D721Med (cell line): ENCODE results near the gene HDAC4.

Experiments
- DNase-seq: peaks from one replicate; pipeline ENCODE4 v3.0.0; 2011; ENCODE audit warnings: low spot score; ENCODE audit not compliant: insufficient read length
- FAIRE-seq: peaks from 2 replicates; lab custom pipeline; 2011; peaks lifted over from hg19 to GRCh38; lab: Jason Lieb, UNC
- CTCF ChIP-seq: IDR thresholded peaks from 2 replicates; pipeline ENCODE4 v1.5.1; 2012; ENCODE audit warnings: mild to moderate bottlenecking, control low read depth; ENCODE audit not compliant: insufficient read depth; ENCODE audit errors: missing control alignments

HDAC4 gene

DNA sequence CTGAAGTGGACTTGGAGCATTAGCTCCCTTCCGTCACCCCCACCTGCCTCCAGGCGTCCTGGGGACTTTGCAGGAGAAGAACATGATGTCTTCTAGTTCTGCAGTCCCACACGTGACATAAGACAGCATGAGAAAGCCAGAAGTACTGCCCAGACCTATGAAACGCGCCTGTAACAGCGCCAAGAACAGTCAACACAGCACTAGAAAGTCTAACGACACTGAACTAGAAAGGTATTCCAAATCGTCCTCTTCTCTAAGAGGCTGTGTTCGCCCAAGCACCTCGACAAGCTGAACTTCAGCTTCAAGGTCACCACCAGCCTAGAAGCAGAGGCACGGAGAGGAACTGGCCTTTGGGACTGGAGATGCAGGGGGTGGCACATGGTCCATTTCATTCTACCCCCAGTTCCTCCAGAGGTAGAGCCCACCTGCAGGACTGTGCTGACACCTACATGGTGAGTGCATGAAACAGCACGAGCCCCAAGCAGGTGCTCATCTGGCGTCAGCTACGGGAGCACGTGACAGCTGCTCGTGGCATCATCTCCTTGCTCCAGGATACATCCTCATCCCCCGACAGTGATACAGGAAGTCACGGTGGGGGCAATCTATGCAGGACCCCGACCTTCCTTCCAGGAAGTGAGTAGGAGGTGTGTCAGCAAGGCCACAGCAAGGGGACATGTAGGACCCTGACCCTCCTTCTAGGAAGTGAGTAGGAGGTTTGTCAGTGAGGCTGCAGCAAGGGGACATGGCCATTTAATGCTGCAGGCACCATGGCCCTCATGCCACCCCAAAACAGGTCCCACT lies 3.7 kb downstream of the HDAC4 start:
- DNase-seq (no peak), FAIRE-seq (no peak)

DNA sequence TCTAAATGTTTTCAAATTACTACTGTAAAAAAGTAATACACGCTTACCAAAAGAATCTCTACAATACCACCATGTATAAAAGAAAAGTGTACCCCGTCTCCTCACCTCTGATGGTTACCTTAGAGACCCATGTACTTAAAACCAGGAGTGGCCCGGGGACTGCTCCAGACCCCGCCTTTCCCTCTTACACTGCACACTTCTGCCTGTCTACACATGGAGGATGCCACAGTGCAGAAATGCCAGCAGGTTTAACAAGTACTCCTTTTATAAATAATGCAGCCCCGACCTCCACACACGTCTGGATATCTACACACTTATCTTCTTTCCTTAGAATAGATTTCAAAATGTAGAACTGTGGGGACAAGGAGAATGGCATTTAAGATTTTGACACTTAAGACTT lies 5.3 kb downstream of the HDAC4 start:
- TF ChIP-seq CTCF: no peak
- DNase-seq (no peak), FAIRE-seq (no peak)

More for the DNA sequence above, 3.7 kb downstream of the HDAC4 start:
- no peak for TF ChIP-seq CTCF

DNA sequence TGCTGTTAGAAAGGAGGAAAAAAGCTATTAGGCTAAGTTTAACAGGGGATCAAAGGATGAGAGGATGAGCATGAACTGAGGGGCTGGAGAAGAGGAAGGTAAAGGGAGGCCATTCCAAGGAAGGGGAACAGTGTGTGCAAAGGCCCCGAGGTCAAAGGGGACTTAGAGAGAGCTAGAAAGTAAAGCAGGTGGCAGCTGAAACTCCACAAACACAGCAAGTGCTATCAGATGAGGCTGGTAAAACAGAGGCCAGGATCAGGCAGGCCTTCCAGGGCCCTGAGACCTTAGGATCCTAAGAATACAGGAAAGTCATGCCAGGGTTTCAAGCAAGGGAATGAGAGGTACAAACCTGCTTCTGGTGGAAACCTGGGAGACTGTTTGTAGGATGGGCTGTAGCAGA lies 5.8 kb downstream of the HDAC4 start:
- no peak for FAIRE-seq
- no peak for DNase-seq
- TF ChIP-seq CTCF: no peak

DNA sequence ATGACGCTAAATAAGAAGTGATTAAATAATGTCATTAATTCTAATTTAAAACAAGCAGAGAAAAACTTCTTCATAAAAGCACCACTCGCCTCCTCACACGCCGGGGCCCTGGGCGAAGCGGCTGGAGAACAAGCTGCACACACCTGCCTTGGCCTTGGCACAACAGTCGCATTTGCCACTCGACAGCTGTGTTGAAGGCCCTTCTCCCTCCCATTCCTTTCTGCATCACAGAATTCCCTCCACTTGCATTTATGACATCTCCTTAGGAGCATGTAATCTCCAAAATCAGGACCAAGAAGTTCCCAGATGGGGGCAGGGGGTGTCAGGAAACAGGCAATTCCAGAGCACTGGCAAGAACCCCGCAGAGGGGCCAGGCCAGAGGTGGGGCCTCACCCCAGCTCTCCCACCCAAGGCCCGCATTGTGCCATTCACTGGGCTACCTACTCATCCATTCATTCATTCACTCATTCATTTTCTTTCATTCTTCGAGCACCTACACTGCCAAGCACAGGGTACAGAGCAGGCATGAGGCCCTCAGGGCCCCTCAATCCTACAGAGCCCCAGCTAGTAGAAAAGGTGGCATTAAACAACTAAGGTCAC lies 6.4 kb downstream of the HDAC4 start:
- TF ChIP-seq CTCF: no peak
- FAIRE-seq (no peak), DNase-seq (no peak)

GRCh38 chr2:239393941-239394340 lies 6.9 kb downstream of the HDAC4 start:
- no peak for TF ChIP-seq CTCF
- DNase-seq: no peak
- no peak for FAIRE-seq

GRCh38 chr2:239393388-239393940 lies 7.4 kb downstream of the HDAC4 start:
- TF ChIP-seq CTCF: no peak
- DNase-seq: no peak
- no peak for FAIRE-seq
